Measurements from ENCODE around the gene PARP3.
A peak's percentile ranks its signal among the peaks of the same experiment; 100 is the strongest.

The PARP3 gene

DNA sequence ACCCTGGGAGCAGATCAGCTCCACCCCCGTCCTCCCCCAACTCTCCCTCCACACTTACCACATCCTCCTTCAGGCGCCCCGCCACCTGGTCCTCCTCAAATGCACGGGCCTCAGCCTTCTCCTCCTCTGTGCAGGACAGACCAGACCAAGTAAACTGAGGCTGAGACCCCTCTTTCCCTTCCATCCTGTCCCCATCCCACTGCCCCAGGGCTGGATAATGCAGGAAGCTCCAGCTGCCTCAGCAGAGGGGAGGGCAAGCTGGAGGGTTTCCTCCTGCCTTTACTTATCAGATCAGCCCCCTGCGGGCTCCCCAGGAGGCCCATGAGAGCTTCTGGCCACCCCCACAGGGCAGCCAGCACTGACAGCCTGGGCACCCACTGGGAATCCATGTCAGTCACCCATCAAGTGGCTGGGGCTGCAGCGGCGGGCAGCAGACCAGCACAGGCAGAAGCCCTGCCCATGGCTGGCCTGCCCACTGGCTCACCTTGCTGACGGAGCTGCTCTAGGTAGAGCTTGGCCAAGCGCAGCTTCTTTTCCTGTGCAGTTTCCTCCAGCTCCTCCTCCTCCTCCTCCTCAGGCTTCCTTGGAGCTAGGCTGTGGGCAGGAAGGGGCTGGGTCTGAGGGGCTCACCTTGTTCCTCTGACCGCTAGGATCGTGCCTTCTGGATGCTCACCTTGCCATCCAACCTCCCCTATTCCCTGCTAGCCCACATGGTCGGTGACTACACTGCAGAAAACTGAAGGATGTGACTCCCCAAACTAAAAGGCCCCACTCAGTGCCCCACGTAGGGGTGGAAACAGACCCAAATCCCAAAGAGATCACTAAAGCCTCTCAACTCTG is 4.3 kb upstream of the PARP3 start:
- Histone ChIP-seq H3K27me3 (no peaks in the 10 kb centered on the region), H3K27ac (no peak overlapping the region), H3K4me3 (ENCODE audit: low read depth in 1 of 2, low read length in 1 of 2) (no peak overlapping the region), H3K36me3 (peaks cover 14% of the 10 kb centered on the region), H3K4me1 (ENCODE audit: control insufficient read depth in 1 of 2, insufficient read depth in 1 of 2, low read depth in 1 of 2, low read length in 1 of 2) (peaks cover 15 to 18% of the 10 kb centered on the region in 2 experiments), H3K9me3 (no peaks in the 10 kb centered on the region)
- no peak for TF ChIP-seq CTCF (IDR thresholded peaks at IDR 0.05)

- H3K9me3 ChIP-seq = no peaks in the 10 kb centered on the region
- peaks cover 16 to 21% of the 10 kb centered on the region in 2 experiments for H3K4me1 ChIP-seq (ENCODE audit: control insufficient read depth in 1 of 2, insufficient read depth in 1 of 2, low read depth in 1 of 2, low read length in 1 of 2)
- TF ChIP-seq CTCF (IDR thresholded peaks at IDR 0.05) = no peak
- H3K4me3 ChIP-seq (ENCODE audit: low read depth in 1 of 2, low read length in 1 of 2) = no peak overlapping the region
- no peak overlapping the region for H3K27ac ChIP-seq
- H3K27me3 ChIP-seq = no peaks in the 10 kb centered on the region
- peaks cover 14% of the 10 kb centered on the region for H3K36me3 ChIP-seq
Measured at GRCh38 chr3:51938780-51939425, 3.3 kb upstream of the PARP3 start.

GRCh38 chr3:51940648-51941462 is 1.3 kb upstream of the PARP3 start:
- H3K27ac ChIP-seq = no peak overlapping the region

GRCh38 chr3:51941463-51941797 is 733 bp upstream of the PARP3 start:
- Histone ChIP-seq H3K27me3 (no peaks in the 10 kb centered on the region), H3K27ac (peak overlapping the region; percentile 67), H3K36me3 (peaks cover 7% of the 10 kb centered on the region), H3K9me3 (no peaks in the 10 kb centered on the region), H3K4me3 (ENCODE audit: low read depth in 1 of 2, low read length in 1 of 2) (peak overlapping the region; percentile 59 to 92), H3K4me1 (ENCODE audit: control insufficient read depth in 1 of 2, insufficient read depth in 1 of 2, low read depth in 1 of 2, low read length in 1 of 2) (peaks cover 16 to 21% of the 10 kb centered on the region in 2 experiments)
- no peak for TF ChIP-seq CTCF (IDR thresholded peaks at IDR 0.05)

More at GRCh38 chr3:51940648-51941462, 1.3 kb upstream of the PARP3 start:
- H3K4me1 ChIP-seq (ENCODE audit: control insufficient read depth in 1 of 2, insufficient read depth in 1 of 2, low read depth in 1 of 2, low read length in 1 of 2) = peaks cover 16 to 21% of the 10 kb centered on the region in 2 experiments
- H3K4me3 ChIP-seq (ENCODE audit: low read depth in 1 of 2, low read length in 1 of 2) = peak overlapping the region; percentile 59 to 92
- no peaks in the 10 kb centered on the region for H3K9me3 ChIP-seq
- TF ChIP-seq CTCF (IDR thresholded peaks at IDR 0.05) = no peak
- peaks cover 12% of the 10 kb centered on the region for H3K36me3 ChIP-seq
- H3K27me3 ChIP-seq = no peaks in the 10 kb centered on the region

- no peaks in the 10 kb centered on the region for H3K36me3 ChIP-seq
- TF ChIP-seq CTCF (IDR thresholded peaks at IDR 0.05) = no peak
- H3K27me3 ChIP-seq = no peaks in the 10 kb centered on the region
- peak overlapping the region; percentile 67 for H3K27ac ChIP-seq
- H3K4me1 ChIP-seq (ENCODE audit: control insufficient read depth in 1 of 2, insufficient read depth in 1 of 2, low read depth in 1 of 2, low read length in 1 of 2) = peaks cover 16 to 21% of the 10 kb centered on the region in 2 experiments
- no peaks in the 10 kb centered on the region for H3K9me3 ChIP-seq
- H3K4me3 ChIP-seq (ENCODE audit: low read depth in 1 of 2, low read length in 1 of 2) = peak overlapping the region; percentile 59 to 92
Measured at GRCh38 chr3:51942603-51943450, 664 bp downstream of the PARP3 start.
